ENCODE measurements around the gene AMY1C.
"Not testable (repeated sequence)": the region's sequence is repeated elsewhere in the genome, so short reads cannot be mapped to it uniquely, and the experiment has no call there.

GRCh38 chr1:103744449-103744848 lies 5.2 kb upstream of the AMY1C start:
- TF ChIP-seq, protein P1, sequence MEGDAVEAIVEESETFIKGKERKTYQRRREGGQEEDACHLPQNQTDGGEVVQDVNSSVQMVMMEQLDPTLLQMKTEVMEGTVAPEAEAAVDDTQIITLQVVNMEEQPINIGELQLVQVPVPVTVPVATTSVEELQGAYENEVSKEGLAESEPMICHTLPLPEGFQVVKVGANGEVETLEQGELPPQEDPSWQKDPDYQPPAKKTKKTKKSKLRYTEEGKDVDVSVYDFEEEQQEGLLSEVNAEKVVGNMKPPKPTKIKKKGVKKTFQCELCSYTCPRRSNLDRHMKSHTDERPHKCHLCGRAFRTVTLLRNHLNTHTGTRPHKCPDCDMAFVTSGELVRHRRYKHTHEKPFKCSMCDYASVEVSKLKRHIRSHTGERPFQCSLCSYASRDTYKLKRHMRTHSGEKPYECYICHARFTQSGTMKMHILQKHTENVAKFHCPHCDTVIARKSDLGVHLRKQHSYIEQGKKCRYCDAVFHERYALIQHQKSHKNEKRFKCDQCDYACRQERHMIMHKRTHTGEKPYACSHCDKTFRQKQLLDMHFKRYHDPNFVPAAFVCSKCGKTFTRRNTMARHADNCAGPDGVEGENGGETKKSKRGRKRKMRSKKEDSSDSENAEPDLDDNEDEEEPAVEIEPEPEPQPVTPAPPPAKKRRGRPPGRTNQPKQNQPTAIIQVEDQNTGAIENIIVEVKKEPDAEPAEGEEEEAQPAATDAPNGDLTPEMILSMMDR (IDR thresholded peaks at IDR 0.05; ENCODE audit: insufficient read depth, low read length): not testable (repeated sequence)
- TF ChIP-seq SPI1 (IDR thresholded peaks at IDR 0.05; ENCODE audit: borderline replicate concordance, low read depth); REST (IDR thresholded peaks at IDR 0.05; ENCODE audit: insufficient replicate concordance, low read depth); POLR2AphosphoS5 (IDR thresholded peaks at IDR 0.05; ENCODE audit: low read depth); GABPA (IDR thresholded peaks at IDR 0.05; ENCODE audit: low read depth): not testable (repeated sequence)
